Activated CD4-positive, alpha-beta T cell treated with anti-CD3 and anti-CD28 coated beads for 24 hours (primary cell): ENCODE measurements around the gene APBA1.

Experiments
- DNase-seq, 2 donors: peaks; one replicate each; pipeline ENCODE4 v3.0.0-alpha.2; 2020; ENCODE audit warnings: low read depth in 2 of 2

The APBA1 gene

GRCh38 chr9:69671879-69672595, at the start of gene APBA1:
Gene APBA1 (minus strand): TSS chr9:69672371.
- DNase-seq = peak; percentile 6 to 25

GRCh38 chr9:69719983-69720382, 47.8 kb upstream of the APBA1 start:
- no peak for DNase-seq

GRCh38 chr9:69719367-69719766, 47.2 kb upstream of the APBA1 start:
- no peak for DNase-seq

DNA sequence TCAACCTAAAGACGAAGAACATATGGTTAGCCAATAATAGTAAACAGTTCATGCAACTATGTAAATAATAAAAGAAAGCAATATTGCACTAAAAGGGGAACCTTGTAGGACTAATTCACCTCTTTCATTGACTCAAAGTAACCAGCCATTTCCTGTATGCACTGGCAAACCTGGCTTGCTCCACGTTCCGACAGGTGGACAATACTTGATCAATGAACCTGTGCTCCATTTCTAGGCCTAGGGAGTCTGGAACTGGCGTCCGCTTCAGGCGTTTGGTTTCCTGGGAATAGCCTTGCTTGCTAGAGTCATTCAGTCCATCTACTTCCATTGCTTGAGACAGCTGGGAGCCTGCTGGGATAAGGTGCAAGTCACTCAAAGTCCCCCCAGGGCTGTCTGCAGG, 46.0 kb upstream of the APBA1 start:
- DNase-seq = no peak

DNA sequence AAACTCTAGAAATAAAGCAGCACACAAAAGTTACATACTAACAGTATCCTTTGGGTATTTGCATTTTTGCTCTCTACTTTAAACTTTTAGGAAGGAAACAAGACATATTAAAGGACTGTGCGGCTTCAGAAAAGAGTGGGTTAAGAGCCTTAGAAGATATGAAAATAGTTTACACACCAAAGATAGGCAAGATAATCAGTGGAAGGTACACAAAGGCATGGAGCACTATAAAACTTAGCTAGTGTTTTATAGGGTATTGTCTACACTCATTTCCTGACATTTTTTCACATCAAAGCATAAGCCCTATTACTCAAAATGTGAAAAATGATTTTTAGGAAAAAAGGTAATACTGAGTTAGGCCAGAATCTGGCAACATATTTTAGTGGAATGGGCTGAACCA, 43.7 kb upstream of the APBA1 start:
- DNase-seq = no peak

- DNase-seq = no peak
Observed at GRCh38 chr9:69715096-69715495, 42.9 kb upstream of the APBA1 start.

- no peak for DNase-seq
Observed at GRCh38 chr9:69697475-69697874, 25.3 kb upstream of the APBA1 start.

DNA sequence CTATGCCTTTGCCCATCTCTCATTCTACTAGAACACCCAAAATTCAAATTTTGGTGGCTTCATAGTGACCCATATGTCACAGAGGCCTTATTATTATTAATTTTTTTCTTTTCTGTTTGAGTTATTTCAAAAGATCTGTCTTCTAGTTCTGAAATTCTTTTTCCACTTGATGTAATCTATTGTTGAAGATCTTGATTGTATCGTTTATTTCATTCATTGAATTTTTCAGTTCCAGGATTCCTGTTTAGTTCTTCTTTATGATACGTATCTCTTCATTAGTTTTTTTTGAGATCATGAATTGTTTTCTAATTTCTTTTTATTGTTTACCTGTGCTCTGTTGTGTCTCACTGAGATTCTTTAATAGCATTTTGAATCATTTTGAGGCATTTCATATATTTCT, 24.6 kb upstream of the APBA1 start:
- DNase-seq = no peak

DNA sequence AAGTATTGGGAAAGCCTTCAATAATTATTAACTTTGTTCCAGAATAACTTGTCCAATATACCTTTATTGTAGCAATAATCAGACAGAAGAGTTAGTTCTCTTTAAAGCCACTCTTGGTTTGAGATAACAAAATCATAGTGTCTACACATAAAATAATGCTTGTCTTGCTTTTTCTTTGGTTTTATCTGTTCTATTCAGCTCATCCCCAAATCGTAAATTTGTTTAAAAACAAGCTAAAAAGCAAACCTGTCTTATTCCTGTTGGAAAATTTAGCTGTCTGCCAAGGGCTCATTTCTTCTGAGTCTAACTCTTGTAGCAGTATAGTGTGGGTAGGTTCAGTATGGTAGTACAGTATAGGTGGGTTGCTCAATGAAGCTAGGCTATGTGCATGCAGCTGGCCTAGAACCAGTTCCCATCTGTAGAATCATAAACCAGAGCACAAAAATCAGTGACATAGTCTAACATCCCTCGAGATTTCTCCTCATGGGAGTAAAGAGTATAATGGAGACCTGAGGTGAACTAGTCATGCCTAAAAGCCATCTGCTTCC, 17.9 kb upstream of the APBA1 start:
- DNase-seq = no peak

GRCh38 chr9:69683927-69684326, 11.8 kb upstream of the APBA1 start:
- DNase-seq = no peak

- DNase-seq = no peak
Observed at GRCh38 chr9:69678843-69679538, 6.8 kb upstream of the APBA1 start.

DNA sequence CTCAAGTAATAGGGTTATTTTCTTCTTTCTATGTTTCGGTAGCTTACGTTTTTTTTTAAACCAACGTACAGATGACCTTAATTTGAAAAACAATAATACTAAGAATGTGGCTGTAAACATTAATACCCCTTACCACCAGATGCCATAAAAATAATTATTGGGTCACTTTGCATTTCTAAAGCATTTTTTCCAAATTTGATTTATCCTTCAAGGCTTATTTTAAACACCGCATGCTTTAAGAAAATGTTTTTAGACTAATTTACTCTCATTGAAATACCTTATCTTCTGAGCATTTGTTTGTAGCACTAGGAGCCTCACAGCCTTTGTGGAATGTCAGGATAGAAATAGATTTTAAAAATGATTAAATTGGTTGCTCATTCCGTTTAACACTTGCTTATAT, 5.8 kb upstream of the APBA1 start:
- DNase-seq = no peak

GRCh38 chr9:69675563-69675962, 3.4 kb upstream of the APBA1 start:
- no peak for DNase-seq

DNA sequence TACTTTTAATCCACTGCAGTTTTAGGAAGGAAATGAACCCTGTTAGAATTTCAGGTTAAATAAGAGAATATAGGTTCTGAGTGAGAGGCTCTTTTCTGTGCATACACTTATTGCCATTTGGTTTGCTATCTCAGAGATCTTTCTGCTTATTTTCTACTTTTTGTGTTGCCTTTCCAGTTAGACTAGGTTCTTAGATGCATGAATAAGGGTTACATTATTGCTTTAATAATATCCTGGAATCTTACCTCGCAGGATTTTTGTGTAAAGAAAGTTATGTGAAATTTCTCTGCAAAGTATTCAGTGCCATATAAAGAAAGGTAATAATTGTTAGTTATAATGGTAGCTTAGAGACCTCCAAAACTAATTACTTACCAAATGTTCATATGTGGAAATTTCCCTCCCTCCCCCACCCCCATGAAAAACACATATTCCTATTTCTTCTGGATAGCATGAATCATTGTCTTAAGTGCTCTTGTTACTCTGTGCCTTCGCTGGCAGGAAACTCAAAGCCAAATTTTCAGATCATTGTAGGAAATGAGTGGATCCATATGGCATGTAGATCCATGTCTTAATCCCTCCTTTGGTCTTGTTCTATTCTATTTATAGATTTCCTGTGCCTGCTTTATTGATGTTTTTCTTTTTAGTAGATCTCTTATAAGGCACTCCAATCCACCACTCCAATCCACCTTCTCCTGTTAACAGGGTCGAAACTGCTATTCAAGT, 2.7 kb upstream of the APBA1 start:
- no peak for DNase-seq

DNA sequence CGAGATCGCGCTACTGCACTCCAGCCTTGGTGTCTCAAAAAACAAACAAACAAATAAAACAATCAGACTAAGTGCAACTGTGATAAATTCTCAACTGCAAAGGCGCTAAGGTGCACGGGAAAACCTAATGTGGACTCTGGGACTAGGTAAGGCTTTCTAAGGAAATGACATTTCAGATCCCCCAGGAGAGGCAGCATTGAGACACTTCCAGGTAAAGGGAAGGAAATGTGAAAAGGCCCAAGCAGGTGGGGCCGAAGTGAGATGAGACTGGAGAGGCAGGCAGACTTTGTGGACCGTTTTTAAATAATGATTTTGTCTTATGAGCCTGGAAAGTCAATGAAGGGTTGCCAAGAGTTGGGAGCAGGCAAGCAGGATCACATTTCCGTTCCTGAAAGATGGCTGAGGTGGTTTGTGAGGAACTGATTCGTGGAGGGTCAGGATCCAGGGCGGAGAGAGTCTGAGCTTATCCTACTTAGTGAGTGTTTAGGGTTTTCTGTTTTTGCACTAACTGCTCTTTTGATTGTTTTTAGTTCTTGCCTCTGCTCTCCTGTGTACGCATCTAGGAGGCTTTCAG, 2.0 kb upstream of the APBA1 start:
- no peak for DNase-seq

DNA sequence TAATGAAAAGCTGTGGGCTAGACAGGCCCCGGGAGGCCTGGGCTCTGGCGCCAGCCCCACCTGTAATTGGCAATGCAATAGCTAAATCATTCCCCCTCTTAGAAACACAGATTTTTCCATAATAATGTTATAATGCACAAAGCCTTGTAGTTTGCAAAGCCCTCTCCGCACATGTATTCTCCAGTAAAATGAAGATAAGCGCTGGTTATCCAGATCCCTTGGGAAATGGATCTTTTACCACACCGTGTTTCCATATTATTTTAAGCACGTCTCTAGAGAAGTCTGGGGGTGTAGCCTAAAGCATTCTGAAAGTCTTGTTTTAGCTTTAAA, 1.1 kb upstream of the APBA1 start:
- no peak for DNase-seq

- DNase-seq = peak; percentile 60 to 61
Observed at GRCh38 chr9:69672596-69673310, 582 bp upstream of the APBA1 start.

- no peak for DNase-seq
Observed at GRCh38 chr9:69671311-69671878, 776 bp downstream of the APBA1 start.

DNA sequence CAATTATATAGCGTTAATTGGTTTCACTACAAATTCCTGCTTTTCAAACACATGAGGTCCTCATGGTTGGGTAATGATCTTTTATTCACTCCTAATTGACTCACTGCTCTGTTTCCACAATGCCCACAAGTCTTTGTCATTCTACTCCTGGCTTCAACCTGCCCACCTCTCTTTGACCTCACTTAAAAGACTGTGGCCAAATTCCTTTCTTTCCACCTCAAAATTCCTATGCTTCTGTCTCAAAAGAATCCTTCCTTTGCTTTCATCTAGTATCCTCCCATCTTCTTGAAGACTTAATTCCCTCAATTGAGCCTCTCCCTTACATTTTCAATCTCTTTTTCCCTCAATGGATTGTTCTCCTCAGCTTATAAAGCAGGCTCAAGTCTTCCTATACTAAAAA, 4.9 kb downstream of the APBA1 start:
- DNase-seq = no peak

GRCh38 chr9:69660304-69660703, 11.9 kb downstream of the APBA1 start:
- no peak for DNase-seq

- DNase-seq = no peak
Observed at GRCh38 chr9:69658987-69659675, 13.0 kb downstream of the APBA1 start.
